HepG2 (cell line): Measurements from ENCODE around the gene METTL6. TPM values are rescaled to one million over a fixed set of nuclear protein-coding genes. Genes with fewer than 3 reads are reported as not detected.

ENCODE experiments used
- ATAC-seq: fragments of 200-7000 bp; cut with Tn5 transposase; 3 replicates; pipeline ENCODE4 v1.9.1; 2020; ENCODE audit warnings: mild to moderate bottlenecking, moderate library complexity
- BruUV-seq: library from RNA; stranded (reverse); fragments of 400-500 nt; replicated peaks from 2 replicates; lab custom pipeline; 2021; lab: Mats Ljungman, UMichigan
- CTCF ChIA-PET: fragments of 300-600 bp; formaldehyde crosslinking; extraction: SDS; loops from one replicate; lab custom pipeline; 2021; ENCODE audit warnings: low total read pairs, inconsistent platforms, low intra/inter-chr PET ratio; lab: Yijun Ruan, JAX
- POLR2A ChIA-PET: fragments of 350-600 bp; sonication (Branson Sonifier 250); formaldehyde crosslinking; loops from one replicate; lab custom pipeline; 2020; ENCODE audit warnings: antibody characterized with exemption, inconsistent platforms; lab: Yijun Ruan, JAX
- DNase-seq: peaks from one replicate; pipeline ENCODE4 v3.0.0-alpha.2; 2015; ENCODE audit warnings: low spot score
- FAIRE-seq: peaks from 3 replicates; lab custom pipeline; 2011; peaks lifted over from hg19 to GRCh38; lab: Jason Lieb, UNC
- H2AFZ ChIP-seq: one replicate; pipeline ENCODE4 v1.6.1; 2011; ENCODE audit warnings: low read length, inconsistent platforms
- H3K27ac ChIP-seq: fragments of 300-600 bp; 3 replicates; pipeline ENCODE4 v1.8.0; 2011; ENCODE audit warnings: mixed run types, mild to moderate bottlenecking, mixed read lengths, low read length, inconsistent platforms; ENCODE audit not compliant: insufficient read depth; ENCODE audit errors: extremely low read length
- H3K27me3 ChIP-seq, 2 experiments: fragments of 200-600 bp in 1 of 2; 2 replicates in 1 of 2; 3 replicates in 1 of 2; pipeline versions ENCODE4 v1.6.0 to v1.8.0; 2011; ENCODE audit warnings: low read length in 2 of 2, mild to moderate bottlenecking in 2 of 2, moderate library complexity in 2 of 2, inconsistent platforms in 1 of 2; ENCODE audit not compliant: insufficient read depth in 2 of 2, control insufficient read depth in 1 of 2
- H3K36me3 ChIP-seq, 2 experiments: fragments of 200-600 bp in 1 of 2; replicated peaks in 1 of 2; 2 replicates in 1 of 2; 3 replicates in 1 of 2; pipeline versions ENCODE4 v1.5.1 to v1.8.0; 2011; ENCODE audit warnings: low read length in 2 of 2, inconsistent platforms in 1 of 2; ENCODE audit not compliant: insufficient read depth in 2 of 2, control insufficient read depth in 1 of 2
- H3K4me1 ChIP-seq: 2 replicates; pipeline ENCODE4 v1.5.1; 2012; ENCODE audit warnings: low read length, inconsistent platforms; ENCODE audit not compliant: insufficient read depth
- H3K4me2 ChIP-seq: 2 replicates; pipeline ENCODE4 v1.6.0; 2011; ENCODE audit warnings: low read depth, low read length, inconsistent platforms
- H3K4me3 ChIP-seq, 3 experiments: fragments of 200-600 bp in 1 of 3; sonication (generic), shearing (Covaris generic) in 1 of 3; replicated peaks in 1 of 3; 2 replicates each; pipeline ENCODE4 v1.5.1; 2011 to 2016; ENCODE audit warnings: low read length in 3 of 3, inconsistent platforms in 2 of 3, low read depth in 2 of 3, mild to moderate bottlenecking in 2 of 3, control low read depth in 1 of 3, mixed read lengths in 1 of 3; ENCODE audit not compliant: insufficient read depth in 1 of 3
- H3K79me2 ChIP-seq: one replicate; pipeline ENCODE4 v1.6.1; 2011; ENCODE audit warnings: low read length, inconsistent platforms; ENCODE audit not compliant: insufficient read depth
- H3K9ac ChIP-seq: 2 replicates; pipeline ENCODE4 v1.6.0; 2011; ENCODE audit warnings: mild to moderate bottlenecking, low read depth, low read length, inconsistent platforms; ENCODE audit not compliant: insufficient read depth
- H3K9me3 ChIP-seq: 2 replicates; pipeline ENCODE4 v1.5.1; 2012; ENCODE audit warnings: mild to moderate bottlenecking, low read length
- H4K20me1 ChIP-seq: 2 replicates; pipeline ENCODE4 v1.6.0; 2011; ENCODE audit warnings: inconsistent platforms, mild to moderate bottlenecking, low read length, moderate library complexity; ENCODE audit not compliant: insufficient read depth
- BCL6 ChIP-seq: IDR thresholded peaks from 2 replicates; pipeline ENCODE4 v1.6.1; 2016; ENCODE audit warnings: missing genetic modification reagents, missing compliant biosample characterization
- GTF2F1 ChIP-seq: fragments of 150-350 bp; IDR thresholded peaks from 2 replicates; pipeline ENCODE4 v1.6.1; 2014; ENCODE audit warnings: low read length
- PHF20 ChIP-seq: sonication (generic); formaldehyde crosslinking; IDR thresholded peaks from 2 replicates; pipeline ENCODE4 v1.5.0; 2020; ENCODE audit warnings: mild to moderate bottlenecking, missing genetic modification reagents
- POLR2A ChIP-seq, 2 experiments: IDR thresholded peaks; 2 replicates each; pipeline ENCODE4 v1.6.1; 2011; ENCODE audit warnings: low read depth in 2 of 2, low read length in 2 of 2, mild to moderate bottlenecking in 1 of 2, moderate library complexity in 1 of 2; ENCODE audit not compliant: insufficient read depth in 1 of 2
- RAD51 ChIP-seq: fragments of 450-650 bp; IDR thresholded peaks from 2 replicates; pipeline ENCODE4 v1.6.1; 2016; ENCODE audit warnings: borderline replicate concordance
- SCMH1 ChIP-seq: sonication (generic); formaldehyde crosslinking; IDR thresholded peaks from 2 replicates; pipeline ENCODE4 v1.9.0; 2021; ENCODE audit warnings: missing genetic modification reagents, mild to moderate bottlenecking, borderline replicate concordance
- SIX1 ChIP-seq: sonication (generic); formaldehyde crosslinking; IDR thresholded peaks from 2 replicates; pipeline ENCODE4 v1.4.0; 2020; ENCODE audit warnings: missing genetic modification reagents, borderline replicate concordance
- SIX4 ChIP-seq: sonication (generic); formaldehyde crosslinking; IDR thresholded peaks from 2 replicates; pipeline ENCODE4 v1.4.0; 2020; ENCODE audit warnings: missing genetic modification reagents
- SP5 ChIP-seq: IDR thresholded peaks from 2 replicates; pipeline ENCODE4 v1.6.1; 2016; ENCODE audit warnings: low read depth, borderline replicate concordance
- ZBTB20 ChIP-seq: sonication (generic); formaldehyde crosslinking; IDR thresholded peaks from 2 replicates; pipeline ENCODE4 v1.8.1; 2023; ENCODE audit warnings: missing genetic modification reagents, low read depth, mild to moderate bottlenecking, borderline replicate concordance
- ZC3H13 ChIP-seq: sonication (generic); formaldehyde crosslinking; IDR thresholded peaks from 2 replicates; pipeline ENCODE4 v1.8.1; 2023; ENCODE audit warnings: mild to moderate bottlenecking, missing genetic modification reagents, moderate library complexity
- ZNF335 ChIP-seq: sonication (generic); formaldehyde crosslinking; IDR thresholded peaks from 2 replicates; pipeline ENCODE4 v1.4.0; 2020; ENCODE audit warnings: missing genetic modification reagents
- ZNF441 ChIP-seq: sonication (generic); formaldehyde crosslinking; IDR thresholded peaks from 2 replicates; pipeline ENCODE4 v1.7.0; 2021; ENCODE audit warnings: missing genetic modification reagents, borderline replicate concordance
- ZNF644 ChIP-seq: IDR thresholded peaks from 2 replicates; pipeline ENCODE4 v1.6.1; 2016; ENCODE audit warnings: low read depth
- ZNF782 ChIP-seq: sonication (generic); formaldehyde crosslinking; IDR thresholded peaks from 2 replicates; pipeline ENCODE4 v1.4.0; 2020; ENCODE audit warnings: missing genetic modification reagents, mild to moderate bottlenecking, borderline replicate concordance
- ZSCAN20 ChIP-seq: sonication (generic); formaldehyde crosslinking; IDR thresholded peaks from 2 replicates; pipeline ENCODE4 v1.4.0; 2020; ENCODE audit warnings: missing genetic modification reagents, mild to moderate bottlenecking, borderline replicate concordance
- WGBS: methylation state at CpG from one replicate; pipeline ENCODE4 v1.1.6; 2017; ENCODE audit warnings: low lambda C conversion rate; 5-methylcytosine and 5-hydroxymethylcytosine counted together
- in situ Hi-C: cut with HindIII; loops from 2 replicates; pipeline ENCODE4 v1.10.0; 2017; ENCODE audit warnings: low pct_unique_long_range_greater_than_20kb; ENCODE audit not compliant: extremely low pct_ligation_motif_present
- intact Hi-C: fragments of 100-400 bp; cut with micrococcal nuclease; formaldehyde crosslinking; loops from one replicate; pipeline ENCODE4 v1.10.0; 2022; ENCODE audit not compliant: unreplicated experiment
- polyA plus RNA-seq, 8 experiments: library from polyadenylated mRNA; depleted of rRNA in 3 of 8; stranded (reverse) in 7 of 8; unstranded in 1 of 8; fragments of >200 nt; fragmentation: Illumina TruSeq in 4 of 8; extraction: Trizol in 4 of 8; gene quantifications; 2 replicates each; pipeline versions ENCODE4 v1.2.1 to v1.2.3, GENCODE V29; 2011 to 2016; ENCODE audit warnings: low read depth in 4 of 8, missing spikeins in 1 of 8, mixed read lengths in 1 of 8; ENCODE audit not compliant: insufficient read depth in 1 of 8
- total RNA-seq, 5 experiments: library from RNA; depleted of rRNA; stranded (reverse); fragments of >200 nt; fragmentation: Illumina TruSeq; extraction: Trizol; gene quantifications; 2 replicates each; pipeline ENCODE4 v1.2.3, GENCODE V29; 2016; ENCODE audit warnings: low read depth in 1 of 5
- TF ChIP-seq, protein P1 (sequence below): sonication (generic); formaldehyde crosslinking; conservative IDR thresholded peaks from 2 replicates; pipeline ENCODE4 v1.4.0; 2020; ENCODE audit warnings: missing genetic modification reagents

METTL6 gene
- total and polyA plus RNA-seq, 2 of the 13 experiments (the other 11 are each of a cell fraction or from before 2014, with no cell fraction given): 17.2 to 29.4 TPM

DNA sequence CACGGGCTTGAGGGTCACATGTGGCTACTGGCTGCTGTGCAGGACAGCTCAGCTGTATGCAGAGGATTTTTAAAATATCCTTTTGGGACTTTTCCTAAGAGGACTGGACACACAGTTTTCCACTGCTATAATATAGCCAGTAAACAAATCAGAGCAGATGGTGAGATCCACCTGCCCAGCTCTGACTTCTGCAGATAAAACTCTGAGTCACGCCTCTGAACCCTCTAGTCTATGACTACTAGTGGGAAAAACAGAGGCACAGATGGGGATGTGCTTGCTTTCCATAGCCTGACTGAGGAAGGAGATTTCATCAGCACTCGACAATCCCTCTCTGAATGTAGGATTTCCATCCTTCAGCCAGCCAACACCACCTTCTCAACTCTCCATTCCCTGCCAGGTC is 49.0 kb upstream of the METTL6 start:
- no peaks in the 10 kb centered on the region for H3K4me1 ChIP-seq
- H3K4me3 ChIP-seq: no peak overlapping the region
- ATAC-seq: no peak
- POLR2A ChIA-PET: no interaction called here
- no peak overlapping the region for H2AFZ ChIP-seq
- H3K9ac ChIP-seq: no peak overlapping the region
- 21% methylated on average over 2 of the region's 3 CpGs for WGBS
- no peaks in the 10 kb centered on the region for H3K36me3 ChIP-seq
- intact Hi-C loops (no loop called here), in situ Hi-C loops (no loop called here)
- DNase-seq: no peak
- H3K27ac ChIP-seq: no peak overlapping the region
- TF ChIP-seq, protein P1, sequence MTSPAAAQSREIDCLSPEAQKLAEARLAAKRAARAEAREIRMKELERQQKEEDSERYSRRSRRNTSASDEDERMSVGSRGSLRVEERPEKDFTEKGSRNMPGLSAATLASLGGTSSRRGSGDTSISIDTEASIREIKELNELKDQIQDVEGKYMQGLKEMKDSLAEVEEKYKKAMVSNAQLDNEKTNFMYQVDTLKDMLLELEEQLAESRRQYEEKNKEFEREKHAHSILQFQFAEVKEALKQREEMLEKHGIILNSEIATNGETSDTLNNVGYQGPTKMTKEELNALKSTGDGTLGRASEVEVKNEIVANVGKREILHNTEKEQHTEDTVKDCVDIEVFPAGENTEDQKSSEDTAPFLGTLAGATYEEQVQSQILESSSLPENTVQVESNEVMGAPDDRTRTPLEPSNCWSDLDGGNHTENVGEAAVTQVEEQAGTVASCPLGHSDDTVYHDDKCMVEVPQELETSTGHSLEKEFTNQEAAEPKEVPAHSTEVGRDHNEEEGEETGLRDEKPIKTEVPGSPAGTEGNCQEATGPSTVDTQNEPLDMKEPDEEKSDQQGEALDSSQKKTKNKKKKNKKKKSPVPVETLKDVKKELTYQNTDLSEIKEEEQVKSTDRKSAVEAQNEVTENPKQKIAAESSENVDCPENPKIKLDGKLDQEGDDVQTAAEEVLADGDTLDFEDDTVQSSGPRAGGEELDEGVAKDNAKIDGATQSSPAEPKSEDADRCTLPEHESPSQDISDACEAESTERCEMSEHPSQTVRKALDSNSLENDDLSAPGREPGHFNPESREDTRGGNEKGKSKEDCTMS: no peak
- TF ChIP-seq SIX1 (CRISPR knock-in tag): no peak
- TF ChIP-seq, all 625 proteins: peak for 0
- CTCF ChIA-PET: no interaction called here
- BruUV-seq: no TSS peak
- Histone ChIP-seq H3K79me2 (no peaks in the 10 kb centered on the region), H4K20me1 (no peaks in the 10 kb centered on the region), H3K4me2 (no peak overlapping the region), H3K27me3 (no peaks in the 10 kb centered on the region), H3K9me3 (no peaks in the 10 kb centered on the region)
- FAIRE-seq: no peak

DNA sequence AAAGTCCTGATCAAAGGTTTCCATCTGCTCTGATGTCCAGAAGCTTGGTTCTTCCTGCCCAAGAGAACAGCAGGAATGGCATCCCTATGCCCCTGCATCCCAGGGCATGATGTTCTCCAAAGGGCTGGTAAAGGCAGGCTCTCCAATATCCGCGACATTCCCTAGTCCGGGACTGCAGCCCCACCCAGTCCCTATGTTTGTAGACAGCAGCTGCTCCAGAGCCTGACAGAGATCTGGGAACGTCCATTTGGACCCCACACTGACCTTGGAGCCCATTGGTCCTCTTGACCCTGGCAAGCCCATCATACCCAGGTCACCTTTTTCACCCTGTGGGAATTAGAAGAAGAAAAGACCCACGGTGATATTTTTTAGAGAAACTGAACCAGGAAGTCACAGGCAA is 47.8 kb upstream of the METTL6 start:
- intact Hi-C loops: no loop called here
- TF ChIP-seq POLR2A (IDR thresholded peaks at IDR 0.05; ENCODE audit: insufficient read depth in 1 of 2, low read depth in 2 of 2, low read length in 2 of 2): no peak
- no peak for TF ChIP-seq BCL6 (CRISPR knock-in tag)
- TF ChIP-seq SCMH1 (CRISPR knock-in tag): no peak
- no peak for TF ChIP-seq ZNF782 (CRISPR knock-in tag)
- TF ChIP-seq ZNF335 (CRISPR knock-in tag): no peak
- no peak for TF ChIP-seq RAD51
- no peak for TF ChIP-seq ZBTB20 (CRISPR knock-in tag)
- no peak for TF ChIP-seq GTF2F1
- no peak for TF ChIP-seq ZC3H13 (CRISPR knock-in tag)
- no peak for TF ChIP-seq ZSCAN20 (CRISPR knock-in tag)
- TF ChIP-seq PHF20 (CRISPR knock-in tag): no peak
- TF ChIP-seq ZNF441 (CRISPR knock-in tag): no peak
- no peak for TF ChIP-seq ZNF644 (CRISPR knock-in tag)
- no peak for TF ChIP-seq SP5 (CRISPR knock-in tag)
- no peak for TF ChIP-seq SIX4 (CRISPR knock-in tag)
- no peak overlapping the region for H2AFZ ChIP-seq
- no peaks in the 10 kb centered on the region for H3K9me3 ChIP-seq
- H3K4me3 ChIP-seq: no peak overlapping the region
- no peak overlapping the region for H3K9ac ChIP-seq
- H3K27me3 ChIP-seq: no peaks in the 10 kb centered on the region
- FAIRE-seq: no peak
- no peak overlapping the region for H3K4me2 ChIP-seq
- CTCF ChIA-PET: no interaction called here
- no peaks in the 10 kb centered on the region for H3K4me1 ChIP-seq
- DNase-seq: no peak
- WGBS: 0% methylated on average over 2 of the region's 5 CpGs
- H3K79me2 ChIP-seq: no peaks in the 10 kb centered on the region
- H3K36me3 ChIP-seq: no peaks in the 10 kb centered on the region
- POLR2A ChIA-PET: no interaction called here
- BruUV-seq: no TSS peak
- ATAC-seq: no peak
- no peak overlapping the region for H3K27ac ChIP-seq
- in situ Hi-C loops: no loop called here
- no peaks in the 10 kb centered on the region for H4K20me1 ChIP-seq
